MM.1S (cell line): ENCODE results near the gene GSS.

Experiments used
- DNase-seq: peaks from one replicate; pipeline ENCODE4 v3.0.0-alpha.2; 2015
- H2AFZ ChIP-seq: fragments of 300-600 bp; sonication (generic); 2 replicates; pipeline ENCODE4 v1.6.0; 2016; ENCODE audit warnings: antibody characterized with exemption, low read length
- H3F3A ChIP-seq: fragments of 300-600 bp; sonication (generic); 2 replicates; pipeline ENCODE4 v1.6.1; 2016; ENCODE audit warnings: mild to moderate bottlenecking, antibody characterized with exemption, low read length, moderate library complexity, mixed read lengths; ENCODE audit not compliant: insufficient read depth
- H3K27ac ChIP-seq: fragments of 300-600 bp; sonication (generic); 2 replicates; pipeline ENCODE4 v1.5.1; 2016; ENCODE audit warnings: mild to moderate bottlenecking, low read length
- H3K27me3 ChIP-seq: fragments of 300-600 bp; sonication (generic); replicated peaks from 2 replicates; pipeline ENCODE4 v1.6.0; 2016; ENCODE audit warnings: low read length; ENCODE audit not compliant: insufficient read depth
- H3K36me3 ChIP-seq: fragments of 300-600 bp; sonication (generic); replicated peaks from 2 replicates; pipeline ENCODE4 v1.6.1; 2016; ENCODE audit warnings: mild to moderate bottlenecking, low read length, mixed read lengths; ENCODE audit not compliant: insufficient read depth
- H3K4me1 ChIP-seq: fragments of 300-600 bp; sonication (generic); 2 replicates; pipeline ENCODE4 v1.6.1; 2016; ENCODE audit warnings: low read length, mixed read lengths
- H3K4me2 ChIP-seq: fragments of 300-600 bp; sonication (generic); 2 replicates; pipeline ENCODE4 v1.6.0; 2016; ENCODE audit warnings: low read depth, low read length
- H3K4me3 ChIP-seq: fragments of 300-600 bp; sonication (generic); 2 replicates; pipeline ENCODE4 v1.5.1; 2016; ENCODE audit warnings: low read length, mixed read lengths
- H3K79me2 ChIP-seq: fragments of 300-600 bp; sonication (generic); 2 replicates; pipeline ENCODE4 v1.6.1; 2016; ENCODE audit warnings: mixed run types, low read length, mixed read lengths
- H3K9ac ChIP-seq: fragments of 300-600 bp; sonication (generic); 2 replicates; pipeline ENCODE4 v1.6.1; 2016; ENCODE audit warnings: low read length, mixed read lengths
- H3K9me2 ChIP-seq: fragments of 300-600 bp; sonication (generic); replicated peaks from 2 replicates; pipeline ENCODE4 v1.6.1; 2016; ENCODE audit warnings: mild to moderate bottlenecking, low read length, mixed read lengths; ENCODE audit not compliant: insufficient read depth
- H3K9me3 ChIP-seq: fragments of 300-600 bp; sonication (generic); replicated peaks from 2 replicates; pipeline ENCODE4 v1.6.1; 2016; ENCODE audit warnings: mild to moderate bottlenecking, low read length, mixed read lengths; ENCODE audit not compliant: insufficient read depth
- H4K20me1 ChIP-seq: fragments of 300-600 bp; sonication (generic); 2 replicates; pipeline ENCODE4 v1.6.1; 2016; ENCODE audit warnings: mild to moderate bottlenecking, low read length, moderate library complexity, mixed read lengths; ENCODE audit not compliant: insufficient read depth
- EZH2 ChIP-seq: fragments of 300-600 bp; sonication (generic); optimal IDR thresholded peaks from 2 replicates; pipeline ENCODE3; 2017; ENCODE audit warnings: low read depth, mild to moderate bottlenecking, antibody characterized with exemption, low read length, mixed read lengths
- EZH2phosphoT487 ChIP-seq: fragments of 300-600 bp; sonication (generic); IDR thresholded peaks from 2 replicates; pipeline ENCODE4 v1.6.1; 2018; ENCODE audit warnings: antibody characterized with exemption, low read length
- TF ChIP-seq, protein P1 (sequence below): fragments of 300-600 bp; sonication (generic); IDR thresholded peaks from 2 replicates; pipeline ENCODE4 v1.5.1; 2016; ENCODE audit warnings: antibody characterized with exemption, low read length, mixed read lengths

GSS gene

GRCh38 chr20:34992751-34993417 is 37.3 kb upstream of the GSS start:
- Histone ChIP-seq H3K4me2 (no peak overlapping the region), H3K27me3 (no peaks in the 10 kb centered on the region), H3K9me3 (no peaks in the 10 kb centered on the region), H3K27ac (no peak overlapping the region), H3K36me3 (no peaks in the 10 kb centered on the region), H3K79me2 (no peaks in the 10 kb centered on the region), H3K4me1 (no peaks in the 10 kb centered on the region), H4K20me1 (no peaks in the 10 kb centered on the region), H3K9me2 (no peaks in the 10 kb centered on the region), H3K9ac (no peak overlapping the region), H3K4me3 (no peak overlapping the region), H2AFZ (no peak overlapping the region), H3F3A (no peaks in the 10 kb centered on the region)
- TF ChIP-seq EZH2: no peak
- TF ChIP-seq, protein P1, sequence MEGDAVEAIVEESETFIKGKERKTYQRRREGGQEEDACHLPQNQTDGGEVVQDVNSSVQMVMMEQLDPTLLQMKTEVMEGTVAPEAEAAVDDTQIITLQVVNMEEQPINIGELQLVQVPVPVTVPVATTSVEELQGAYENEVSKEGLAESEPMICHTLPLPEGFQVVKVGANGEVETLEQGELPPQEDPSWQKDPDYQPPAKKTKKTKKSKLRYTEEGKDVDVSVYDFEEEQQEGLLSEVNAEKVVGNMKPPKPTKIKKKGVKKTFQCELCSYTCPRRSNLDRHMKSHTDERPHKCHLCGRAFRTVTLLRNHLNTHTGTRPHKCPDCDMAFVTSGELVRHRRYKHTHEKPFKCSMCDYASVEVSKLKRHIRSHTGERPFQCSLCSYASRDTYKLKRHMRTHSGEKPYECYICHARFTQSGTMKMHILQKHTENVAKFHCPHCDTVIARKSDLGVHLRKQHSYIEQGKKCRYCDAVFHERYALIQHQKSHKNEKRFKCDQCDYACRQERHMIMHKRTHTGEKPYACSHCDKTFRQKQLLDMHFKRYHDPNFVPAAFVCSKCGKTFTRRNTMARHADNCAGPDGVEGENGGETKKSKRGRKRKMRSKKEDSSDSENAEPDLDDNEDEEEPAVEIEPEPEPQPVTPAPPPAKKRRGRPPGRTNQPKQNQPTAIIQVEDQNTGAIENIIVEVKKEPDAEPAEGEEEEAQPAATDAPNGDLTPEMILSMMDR: no peak
- no peak for TF ChIP-seq EZH2phosphoT487
- no peak for DNase-seq

GRCh38 chr20:34990661-34991214 is 35.1 kb upstream of the GSS start:
- Histone ChIP-seq H3K4me2 (no peak overlapping the region), H2AFZ (no peak overlapping the region), H3K9ac (no peak overlapping the region), H3K36me3 (no peaks in the 10 kb centered on the region), H3K27me3 (no peaks in the 10 kb centered on the region), H3K27ac (no peak overlapping the region), H3K9me3 (no peaks in the 10 kb centered on the region), H3K79me2 (no peaks in the 10 kb centered on the region), H3F3A (no peaks in the 10 kb centered on the region), H3K9me2 (no peaks in the 10 kb centered on the region), H3K4me3 (no peak overlapping the region), H4K20me1 (no peaks in the 10 kb centered on the region), H3K4me1 (no peaks in the 10 kb centered on the region)
- DNase-seq: no peak
- TF ChIP-seq, protein P1: no peak
- no peak for TF ChIP-seq EZH2phosphoT487
- TF ChIP-seq EZH2: no peak

GRCh38 chr20:34990231-34990630 is 34.6 kb upstream of the GSS start:
- H3K4me2 ChIP-seq: no peak overlapping the region
- H3K4me3 ChIP-seq: no peak overlapping the region
- H2AFZ ChIP-seq: no peak overlapping the region
- no peaks in the 10 kb centered on the region for H3F3A ChIP-seq
- H3K9me2 ChIP-seq: no peaks in the 10 kb centered on the region
- no peaks in the 10 kb centered on the region for H3K36me3 ChIP-seq
- H3K9me3 ChIP-seq: no peaks in the 10 kb centered on the region
- H3K79me2 ChIP-seq: no peaks in the 10 kb centered on the region
- H3K9ac ChIP-seq: no peak overlapping the region
- H3K4me1 ChIP-seq: no peaks in the 10 kb centered on the region
- no peak for TF ChIP-seq EZH2phosphoT487
- no peak for TF ChIP-seq EZH2
- TF ChIP-seq, protein P1: no peak
- H3K27me3 ChIP-seq: no peaks in the 10 kb centered on the region
- no peaks in the 10 kb centered on the region for H4K20me1 ChIP-seq
- DNase-seq: no peak
- H3K27ac ChIP-seq: no peak overlapping the region
